Measurements from ENCODE around the gene TMF1.

Gene TMF1

GRCh38 chr3:69048990-69049389 is 3.1 kb downstream of the TMF1 start:
- DNase-seq (ENCODE audit: extremely low spot score), result no peak
- CTCF ChIA-PET, result no interaction called here
- TF ChIP-seq FOXK2 (IDR thresholded peaks at IDR 0.05) (no peak), FOXM1 (IDR thresholded peaks at IDR 0.05; ENCODE audit: borderline replicate concordance) (no peak), ARNT (IDR thresholded peaks at IDR 0.05) (no peak), TARDBP (IDR thresholded peaks at IDR 0.05) (no peak), HDGF (IDR thresholded peaks at IDR 0.05; ENCODE audit: borderline replicate concordance) (no peak), SP1 (IDR thresholded peaks at IDR 0.05) (no peak)
- POLR2A ChIA-PET, result no interaction called here

DNA sequence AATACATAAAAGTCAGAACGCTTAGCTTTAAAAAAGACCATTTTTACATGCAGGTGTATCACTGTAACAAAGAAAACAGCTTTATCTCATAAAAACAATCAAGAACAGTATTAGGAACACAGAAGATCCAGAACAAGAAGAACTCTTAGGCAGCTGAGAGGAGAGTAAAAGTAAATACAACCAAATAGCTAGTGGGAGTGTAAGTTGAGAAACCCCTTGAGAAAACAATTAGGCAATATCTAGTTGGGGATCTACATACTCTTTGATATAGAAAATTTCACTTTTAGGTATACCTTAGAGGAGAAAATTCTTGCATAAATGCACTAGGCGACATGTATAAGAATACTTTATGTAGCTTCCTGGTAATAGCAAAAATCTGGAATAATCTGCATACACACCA is 7.5 kb downstream of the TMF1 start:
- ChIA-PET CTCF (no interaction called here), POLR2A (interaction anchor here (1.9 kb wide), 1 partner anchor 32 kb away, joined by 4 read pairs; the partner anchor contains the start of gene EOGT)

GRCh38 chr3:69033470-69033869 is 18.7 kb downstream of the TMF1 start:
- DNase-seq (ENCODE audit: extremely low spot score), result no peak
- CTCF ChIA-PET, result no interaction called here
- TF ChIP-seq FOXM1 (IDR thresholded peaks at IDR 0.05; ENCODE audit: borderline replicate concordance), result no peak
- POLR2A ChIA-PET, result no interaction called here

More for the DNA sequence above, 7.5 kb downstream of the TMF1 start:
- DNase-seq (ENCODE audit: extremely low spot score), result no peak
- no peak for TF ChIP-seq ELF4 (IDR thresholded peaks at IDR 0.05)
- TF ChIP-seq PKNOX1 (IDR thresholded peaks at IDR 0.05), result no peak
- TF ChIP-seq BHLHE40 (IDR thresholded peaks at IDR 0.05; ENCODE audit: borderline replicate concordance), result no peak
- TF ChIP-seq TARDBP (IDR thresholded peaks at IDR 0.05), result no peak
- no peak for TF ChIP-seq NFRKB (IDR thresholded peaks at IDR 0.05)
- TF ChIP-seq FOXA1 (IDR thresholded peaks at IDR 0.05), result no peak
- no peak for TF ChIP-seq FOXK2 (IDR thresholded peaks at IDR 0.05)
- no peak for TF ChIP-seq FOXM1 (IDR thresholded peaks at IDR 0.05; ENCODE audit: borderline replicate concordance)
- no peak for TF ChIP-seq ZNF384 (IDR thresholded peaks at IDR 0.05)
- no peak for TF ChIP-seq LEF1 (IDR thresholded peaks at IDR 0.05; ENCODE audit: borderline replicate concordance)
- no peak for TF ChIP-seq CTBP1 (IDR thresholded peaks at IDR 0.05; ENCODE audit: borderline replicate concordance)
- no peak for TF ChIP-seq SP1 (IDR thresholded peaks at IDR 0.05)
- no peak for TF ChIP-seq L3MBTL2 (conservative IDR thresholded peaks at IDR 0.05)
- no peak for TF ChIP-seq HDGF (IDR thresholded peaks at IDR 0.05; ENCODE audit: borderline replicate concordance)
- no peak for TF ChIP-seq ARNT (IDR thresholded peaks at IDR 0.05)

GRCh38 chr3:69032737-69033136 is 19.4 kb downstream of the TMF1 start:
- DNase-seq (ENCODE audit: extremely low spot score), result no peak
- POLR2A ChIA-PET, result no interaction called here
- CTCF ChIA-PET, result no interaction called here
- no peak for TF ChIP-seq LEF1 (IDR thresholded peaks at IDR 0.05; ENCODE audit: borderline replicate concordance)
- TF ChIP-seq PKNOX1 (IDR thresholded peaks at IDR 0.05), result no peak
- TF ChIP-seq ELF4 (IDR thresholded peaks at IDR 0.05), result no peak
- TF ChIP-seq CTBP1 (IDR thresholded peaks at IDR 0.05; ENCODE audit: borderline replicate concordance), result no peak
- no peak for TF ChIP-seq NFRKB (IDR thresholded peaks at IDR 0.05)
- TF ChIP-seq L3MBTL2 (conservative IDR thresholded peaks at IDR 0.05), result no peak
- no peak for TF ChIP-seq BHLHE40 (IDR thresholded peaks at IDR 0.05; ENCODE audit: borderline replicate concordance)

- TF ChIP-seq ARNT (IDR thresholded peaks at IDR 0.05) (no peak), SP1 (IDR thresholded peaks at IDR 0.05) (no peak), LEF1 (IDR thresholded peaks at IDR 0.05; ENCODE audit: borderline replicate concordance) (no peak), SUZ12 (IDR thresholded peaks at IDR 0.05) (no peak), TARDBP (IDR thresholded peaks at IDR 0.05) (no peak), CTBP1 (IDR thresholded peaks at IDR 0.05; ENCODE audit: borderline replicate concordance) (no peak), HDGF (IDR thresholded peaks at IDR 0.05; ENCODE audit: borderline replicate concordance) (no peak), FOXM1 (IDR thresholded peaks at IDR 0.05; ENCODE audit: borderline replicate concordance) (no peak), FOXK2 (IDR thresholded peaks at IDR 0.05) (no peak)
- no peak for DNase-seq (ENCODE audit: extremely low spot score)
- CTCF ChIA-PET, result no interaction called here
- POLR2A ChIA-PET, result no interaction called here
These were observed 20.0 kb downstream of the TMF1 start for GRCh38 chr3:69032142-69032541.

- no peak for TF ChIP-seq SUZ12 (IDR thresholded peaks at IDR 0.05)
- CTCF ChIA-PET, result no interaction called here
- POLR2A ChIA-PET, result no interaction called here
- no peak for DNase-seq (ENCODE audit: extremely low spot score)
These were observed 20.5 kb downstream of the TMF1 start for GRCh38 chr3:69031635-69032034.

- CTCF ChIA-PET, result interaction anchor here (0.6 kb wide), 1 partner anchor 27 kb away, joined by 3 read pairs; no protein-coding TSS in a partner anchor
- POLR2A ChIA-PET, result no interaction called here
- DNase-seq (ENCODE audit: extremely low spot score), result no peak
- TF ChIP-seq ARNT (IDR thresholded peaks at IDR 0.05) (no peak), HDGF (IDR thresholded peaks at IDR 0.05; ENCODE audit: borderline replicate concordance) (no peak), PKNOX1 (IDR thresholded peaks at IDR 0.05) (no peak), ZNF384 (IDR thresholded peaks at IDR 0.05) (no peak), LEF1 (IDR thresholded peaks at IDR 0.05; ENCODE audit: borderline replicate concordance) (no peak), L3MBTL2 (conservative IDR thresholded peaks at IDR 0.05) (no peak), TARDBP (IDR thresholded peaks at IDR 0.05) (no peak), ELF4 (IDR thresholded peaks at IDR 0.05) (no peak), FOXM1 (IDR thresholded peaks at IDR 0.05; ENCODE audit: borderline replicate concordance) (no peak), BHLHE40 (IDR thresholded peaks at IDR 0.05; ENCODE audit: borderline replicate concordance) (no peak), NFRKB (IDR thresholded peaks at IDR 0.05) (no peak), SP1 (IDR thresholded peaks at IDR 0.05) (no peak), FOXK2 (IDR thresholded peaks at IDR 0.05) (no peak), SUZ12 (IDR thresholded peaks at IDR 0.05) (no peak), CTBP1 (IDR thresholded peaks at IDR 0.05; ENCODE audit: borderline replicate concordance) (no peak), FOXA1 (IDR thresholded peaks at IDR 0.05) (no peak)
These were observed 31.3 kb downstream of the TMF1 start for GRCh38 chr3:69020857-69021256.

All from HEK293T (cell line).